Subcutaneous abdominal adipose tissue (tissue), 5 donors: ENCODE measurements around the gene RNF112.

ENCODE experiments used
- H3K27ac ChIP-seq: one replicate; pipeline ENCODE4 v1.7.0; 2013; ENCODE audit warnings: low read depth, mild to moderate bottlenecking, inconsistent platforms, low read length, moderate library complexity
- H3K27me3 ChIP-seq, 5 donors: one replicate each; pipeline ENCODE4 v1.7.0; 2013; ENCODE audit warnings: low read length in 5 of 5, inconsistent platforms in 1 of 5; ENCODE audit not compliant: control insufficient read depth in 5 of 5, insufficient read depth in 4 of 5
- H3K36me3 ChIP-seq, 5 donors: one replicate each; pipeline ENCODE4 v1.7.0; 2013; ENCODE audit warnings: low read length in 5 of 5; ENCODE audit not compliant: control insufficient read depth in 5 of 5, insufficient read depth in 5 of 5
- H3K4me1 ChIP-seq, 5 donors: one replicate each; pipeline ENCODE4 v1.7.0; 2013; ENCODE audit warnings: low read length in 5 of 5, mild to moderate bottlenecking in 3 of 5, moderate library complexity in 1 of 5; ENCODE audit not compliant: control insufficient read depth in 5 of 5, insufficient read depth in 5 of 5
- H3K4me3 ChIP-seq, 5 donors: one replicate each; pipeline ENCODE4 v1.7.0; 2013; ENCODE audit warnings: low read length in 5 of 5, low read depth in 1 of 5
- H3K9ac ChIP-seq, 5 donors: one replicate each; pipeline ENCODE4 v1.7.0; 2013; ENCODE audit warnings: low read length in 5 of 5, mild to moderate bottlenecking in 4 of 5, moderate library complexity in 3 of 5
- H3K9me3 ChIP-seq, 5 donors: one replicate each; pipeline ENCODE4 v1.7.0; 2013; ENCODE audit warnings: low read length in 5 of 5; ENCODE audit not compliant: control insufficient read depth in 5 of 5
- donor health status: healthy.
- donor health status: healthy.
- donor health status: healthy.
- donor health status: healthy.
- donor health status: healthy.

RNF112 gene

GRCh38 chr17:19374136-19374535 lies 36.9 kb upstream of the RNF112 start:
- H3K27ac ChIP-seq, result no peak overlapping the region
- H3K27me3 ChIP-seq, result no peaks in the 10 kb centered on the region
- H3K4me1 ChIP-seq, result peaks cover 11 to 37% (median 32%) of the 10 kb centered on the region in 5 donors
- peaks cover 0 to under 1% (median 0%) of the 10 kb centered on the region in 5 donors for H3K36me3 ChIP-seq
- H3K9ac ChIP-seq, result no peak overlapping the region
- H3K4me3 ChIP-seq, result no peak overlapping the region
- H3K9me3 ChIP-seq, result no peaks in the 10 kb centered on the region

- Histone ChIP-seq H3K27ac (no peak overlapping the region), H3K4me3 (no peak overlapping the region), H3K27me3 (no peaks in the 10 kb centered on the region), H3K9me3 (no peaks in the 10 kb centered on the region), H3K36me3 (peaks cover 0 to 17% (median 12%) of the 10 kb centered on the region in 5 donors), H3K4me1 (peaks cover 9 to 31% (median 28%) of the 10 kb centered on the region in 5 donors), H3K9ac (no peak overlapping the region)
Observed at GRCh38 chr17:19375732-19376131, 35.3 kb upstream of the RNF112 start.

GRCh38 chr17:19376811-19377210 lies 34.2 kb upstream of the RNF112 start:
- Histone ChIP-seq H3K9ac (peak overlapping the region in 2 of 5 donors; percentile 76 to 89), H3K4me3 (peak overlapping the region in 4 of 5 donors; percentile 87 to 92 (median 88)), H3K9me3 (no peaks in the 10 kb centered on the region), H3K27me3 (no peaks in the 10 kb centered on the region), H3K36me3 (peaks cover 0 to 27% (median 23%) of the 10 kb centered on the region in 5 donors), H3K27ac (peak overlapping the region; percentile 94), H3K4me1 (peaks cover 5 to 25% (median 24%) of the 10 kb centered on the region in 5 donors)

- peak overlapping the region; percentile 74 to 92 (median 85) for H3K9ac ChIP-seq
- H3K36me3 ChIP-seq, result peaks cover 0 to 37% (median 32%) of the 10 kb centered on the region in 5 donors
- H3K4me1 ChIP-seq, result peaks cover 5 to 27% (median 21%) of the 10 kb centered on the region in 5 donors
- H3K27ac ChIP-seq, result peak overlapping the region; percentile 94
- no peaks in the 10 kb centered on the region for H3K9me3 ChIP-seq
- H3K27me3 ChIP-seq, result no peaks in the 10 kb centered on the region
- H3K4me3 ChIP-seq, result peak overlapping the region; percentile 76 to 92 (median 88)
Observed at GRCh38 chr17:19377602-19378415, 33.2 kb upstream of the RNF112 start.

- Histone ChIP-seq H3K4me1 (peaks cover 5 to 33% (median 21%) of the 10 kb centered on the region in 5 donors), H3K27me3 (no peaks in the 10 kb centered on the region), H3K36me3 (peaks cover 0 to 46% (median 41%) of the 10 kb centered on the region in 5 donors)
Observed at GRCh38 chr17:19378416-19379360, 32.3 kb upstream of the RNF112 start, which contains the start of gene MAPK7. Gene MAPK7 (plus strand): TSS chr17:19378498. CDS start chr17:19378901, 403 bp downstream.

GRCh38 chr17:19379361-19380065 lies 31.5 kb upstream of the RNF112 start:
- H3K4me3 ChIP-seq, result peak overlapping the region; percentile 51 to 92 (median 74)
- H3K9ac ChIP-seq, result peak overlapping the region in 4 of 5 donors; percentile 82 to 94 (median 88)

More at GRCh38 chr17:19378416-19379360, 32.3 kb upstream of the RNF112 start, which contains the start of gene MAPK7:
- Histone ChIP-seq H3K27ac (peak within 1 kb of the TSS; percentile 94), H3K9me3 (no peaks in the 10 kb centered on the region), H3K4me3 (peak within 1 kb of the TSS; percentile 76 to 92 (median 88)), H3K9ac (peak within 1 kb of the TSS; percentile 82 to 94 (median 90))

GRCh38 chr17:19380481-19381301 lies 30.3 kb upstream of the RNF112 start:
- H3K27ac ChIP-seq, result no peak overlapping the region
- H3K9ac ChIP-seq, result no peak overlapping the region
- no peak overlapping the region for H3K4me3 ChIP-seq
- peaks cover 10 to 54% (median 39%) of the 10 kb centered on the region in 5 donors for H3K4me1 ChIP-seq
- H3K9me3 ChIP-seq, result no peaks in the 10 kb centered on the region
- H3K36me3 ChIP-seq, result peaks cover 0 to 65% (median 59%) of the 10 kb centered on the region in 5 donors
- H3K27me3 ChIP-seq, result no peaks in the 10 kb centered on the region

More at GRCh38 chr17:19379361-19380065, 31.5 kb upstream of the RNF112 start:
- no peaks in the 10 kb centered on the region for H3K9me3 ChIP-seq
- H3K27me3 ChIP-seq, result no peaks in the 10 kb centered on the region
- peaks cover 0 to 55% (median 49%) of the 10 kb centered on the region in 5 donors for H3K36me3 ChIP-seq
- H3K4me1 ChIP-seq, result peaks cover 9 to 42% (median 28%) of the 10 kb centered on the region in 5 donors
- H3K27ac ChIP-seq, result peak overlapping the region; percentile 94

GRCh38 chr17:19381361-19381740 lies 29.7 kb upstream of the RNF112 start:
- Histone ChIP-seq H3K36me3 (peaks cover 0 to 65% (median 59%) of the 10 kb centered on the region in 5 donors), H3K4me1 (peaks cover 12 to 59% (median 43%) of the 10 kb centered on the region in 5 donors), H3K4me3 (no peak overlapping the region), H3K9ac (no peak overlapping the region), H3K9me3 (no peaks in the 10 kb centered on the region), H3K27ac (no peak overlapping the region), H3K27me3 (no peaks in the 10 kb centered on the region)
